C4-2B (cell line): ENCODE data around the gene CACNA2D1.

Experiments
- H3K27ac ChIP-seq: fragments of 450-650 bp; 2 replicates; pipeline ENCODE4 v1.5.1; 2017
- ZFX ChIP-seq: fragments of 450-650 bp; IDR thresholded peaks from 2 replicates; pipeline ENCODE4 v1.6.1; 2017
- TF ChIP-seq, protein P1 (sequence below): fragments of 450-650 bp; conservative IDR thresholded peaks from 2 replicates; pipeline ENCODE4 v1.5.1; 2017; ENCODE audit warnings: mild to moderate bottlenecking

Gene CACNA2D1

DNA sequence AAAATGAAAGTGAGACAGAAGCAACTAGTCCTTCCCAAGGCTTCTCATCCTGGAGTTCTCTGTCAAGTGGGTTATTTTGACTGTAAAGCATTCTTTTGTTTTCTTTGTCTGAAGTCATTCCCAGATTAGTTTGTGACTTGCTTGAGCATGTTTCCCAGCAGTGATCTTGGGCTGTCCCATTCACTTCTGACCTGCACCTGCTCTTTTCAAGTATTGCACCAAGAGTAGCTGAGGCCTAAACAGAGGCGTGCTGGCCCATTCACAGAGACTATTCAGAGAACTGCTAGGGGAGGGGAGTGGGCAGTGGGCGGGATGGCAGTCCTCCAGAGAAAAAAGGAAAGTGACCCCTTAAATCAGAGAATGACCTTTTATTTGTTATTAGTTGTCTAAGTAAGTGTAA, 61.3 kb downstream of the CACNA2D1 start:
- H3K27ac ChIP-seq, result no peak overlapping the region
- TF ChIP-seq, protein P1, sequence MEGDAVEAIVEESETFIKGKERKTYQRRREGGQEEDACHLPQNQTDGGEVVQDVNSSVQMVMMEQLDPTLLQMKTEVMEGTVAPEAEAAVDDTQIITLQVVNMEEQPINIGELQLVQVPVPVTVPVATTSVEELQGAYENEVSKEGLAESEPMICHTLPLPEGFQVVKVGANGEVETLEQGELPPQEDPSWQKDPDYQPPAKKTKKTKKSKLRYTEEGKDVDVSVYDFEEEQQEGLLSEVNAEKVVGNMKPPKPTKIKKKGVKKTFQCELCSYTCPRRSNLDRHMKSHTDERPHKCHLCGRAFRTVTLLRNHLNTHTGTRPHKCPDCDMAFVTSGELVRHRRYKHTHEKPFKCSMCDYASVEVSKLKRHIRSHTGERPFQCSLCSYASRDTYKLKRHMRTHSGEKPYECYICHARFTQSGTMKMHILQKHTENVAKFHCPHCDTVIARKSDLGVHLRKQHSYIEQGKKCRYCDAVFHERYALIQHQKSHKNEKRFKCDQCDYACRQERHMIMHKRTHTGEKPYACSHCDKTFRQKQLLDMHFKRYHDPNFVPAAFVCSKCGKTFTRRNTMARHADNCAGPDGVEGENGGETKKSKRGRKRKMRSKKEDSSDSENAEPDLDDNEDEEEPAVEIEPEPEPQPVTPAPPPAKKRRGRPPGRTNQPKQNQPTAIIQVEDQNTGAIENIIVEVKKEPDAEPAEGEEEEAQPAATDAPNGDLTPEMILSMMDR, result no peak
- no peak for TF ChIP-seq ZFX

DNA sequence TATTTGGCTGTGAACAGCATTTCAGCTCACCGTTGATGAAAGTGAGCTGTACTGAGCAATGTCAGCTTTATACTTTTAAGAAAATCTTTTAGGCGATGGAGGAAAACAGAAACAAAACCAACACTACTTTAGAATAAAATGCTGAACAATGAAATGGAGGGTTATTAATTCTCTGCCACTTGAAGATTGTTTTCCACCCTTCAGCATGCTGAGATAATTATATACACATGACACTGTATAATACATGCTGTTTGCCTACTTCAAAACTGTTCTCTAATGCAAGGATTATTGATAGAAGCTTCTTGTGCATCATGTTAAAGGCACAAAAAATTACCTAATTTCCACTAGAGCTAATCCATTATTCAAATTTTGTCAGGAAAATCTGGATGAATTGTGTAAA, 66.8 kb downstream of the CACNA2D1 start:
- no peak overlapping the region for H3K27ac ChIP-seq
- no peak for TF ChIP-seq ZFX
- TF ChIP-seq, protein P1, result no peak

DNA sequence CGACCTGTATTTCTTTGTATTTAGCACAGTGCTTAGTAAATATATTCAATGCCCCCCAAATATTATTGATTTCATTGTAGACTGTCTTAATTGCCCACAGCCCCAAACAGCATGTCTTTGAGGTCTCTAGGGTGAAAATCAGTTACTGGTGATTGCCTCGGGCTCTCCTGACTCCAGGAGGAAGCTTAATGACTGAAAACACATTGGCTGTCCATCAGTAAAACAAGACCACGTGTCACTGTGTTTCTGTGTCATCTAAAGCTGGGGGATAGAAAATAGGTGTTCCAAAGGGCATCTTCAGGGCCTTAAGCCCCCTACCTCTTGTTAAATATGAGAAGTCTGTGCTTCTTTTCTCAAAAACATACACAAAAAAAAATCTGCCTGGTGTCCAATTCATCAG, 67.9 kb downstream of the CACNA2D1 start:
- no peak overlapping the region for H3K27ac ChIP-seq
- no peak for TF ChIP-seq ZFX
- TF ChIP-seq, protein P1, result no peak

DNA sequence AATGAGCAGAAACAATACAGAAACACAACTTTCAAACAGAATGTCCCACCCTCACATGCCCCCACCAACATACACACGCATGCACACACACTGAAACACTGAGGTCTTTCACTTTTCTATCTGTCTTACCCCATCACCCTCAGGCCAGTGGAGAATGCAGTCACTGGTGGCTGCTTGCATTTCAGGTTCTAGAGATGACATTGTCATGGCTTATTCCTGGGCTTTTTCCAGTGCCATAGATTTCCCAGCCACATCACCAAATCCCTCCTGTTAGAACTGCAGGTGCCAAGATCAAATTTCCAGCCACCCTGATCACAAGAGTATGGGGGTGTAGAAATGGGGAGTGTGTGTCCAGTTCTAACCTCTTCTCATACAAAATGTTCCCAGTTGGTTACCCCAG, 68.4 kb downstream of the CACNA2D1 start:
- TF ChIP-seq, protein P1, result no peak
- TF ChIP-seq ZFX, result no peak
- no peak overlapping the region for H3K27ac ChIP-seq

DNA sequence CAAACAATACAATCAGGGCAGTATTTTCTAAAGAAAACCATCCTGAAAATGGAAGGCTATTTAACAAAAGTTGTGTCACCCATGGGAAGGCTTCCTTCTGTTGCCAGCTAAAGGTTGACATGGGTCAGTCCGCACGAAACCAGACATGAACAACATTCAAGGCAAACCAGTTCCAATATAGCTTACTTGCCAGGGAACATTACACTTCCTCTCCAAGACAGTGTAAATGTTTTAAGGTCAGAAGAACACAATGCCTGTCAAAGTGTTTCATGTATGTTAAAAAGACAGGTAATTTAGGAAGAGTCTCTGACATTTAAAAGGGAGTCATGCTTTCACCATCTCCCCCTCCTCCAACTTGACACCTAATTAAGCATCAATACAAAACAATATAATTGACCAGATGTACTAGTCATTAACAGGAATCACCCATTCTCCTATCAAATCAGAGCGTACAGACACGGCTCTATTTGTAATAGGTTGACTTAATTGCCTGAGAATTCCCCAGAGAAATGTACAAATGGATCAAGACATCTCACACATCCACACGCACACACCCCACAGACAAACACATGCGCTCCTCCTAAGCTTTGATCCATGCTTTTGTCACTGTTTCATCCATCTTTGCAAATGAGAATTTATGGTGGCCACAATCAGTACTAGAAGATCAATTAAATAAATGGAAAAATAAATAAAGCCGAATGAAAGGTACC, 69.5 kb downstream of the CACNA2D1 start:
- no peak overlapping the region for H3K27ac ChIP-seq
- no peak for TF ChIP-seq ZFX
- TF ChIP-seq, protein P1, result no peak

DNA sequence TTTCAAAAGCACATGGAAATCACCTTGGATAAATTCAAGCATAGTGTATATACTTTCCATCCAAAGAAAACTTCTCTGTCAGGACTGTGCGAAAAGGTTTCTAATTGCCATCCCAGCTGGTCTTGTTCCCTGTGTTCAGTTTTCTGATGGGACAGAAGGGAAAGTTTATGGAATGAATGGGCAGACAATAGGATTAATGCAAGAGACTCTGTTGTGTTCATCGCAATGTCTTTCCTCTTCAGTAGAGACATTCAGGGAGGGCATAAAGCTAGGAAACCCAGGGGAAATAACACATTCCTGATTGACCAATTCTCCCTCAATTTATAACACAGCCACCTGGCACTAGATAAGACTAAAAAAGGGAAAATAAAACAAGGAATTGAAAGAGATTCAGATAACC, 78.9 kb downstream of the CACNA2D1 start:
- TF ChIP-seq, protein P1, result no peak
- TF ChIP-seq ZFX, result no peak
- H3K27ac ChIP-seq, result no peak overlapping the region

DNA sequence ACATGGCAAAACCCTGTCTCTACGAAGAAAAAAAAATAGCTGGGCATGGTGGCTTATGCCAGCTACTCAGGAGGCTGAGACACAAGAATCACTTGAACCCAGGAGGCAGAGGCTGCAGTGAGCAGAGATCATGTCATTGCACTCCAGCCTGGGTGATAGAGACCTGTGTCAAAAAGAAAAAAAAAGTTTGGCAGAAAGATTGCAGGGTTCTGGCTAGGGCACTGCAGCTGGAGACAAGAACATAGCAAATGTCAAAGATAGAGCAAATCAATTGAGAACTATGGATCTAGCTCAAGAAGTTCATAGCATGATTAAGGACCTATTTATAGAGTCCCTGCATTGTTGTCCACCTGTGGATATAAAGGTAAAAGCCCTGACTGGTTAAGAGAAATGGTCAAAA, 79.5 kb downstream of the CACNA2D1 start:
- no peak overlapping the region for H3K27ac ChIP-seq
- TF ChIP-seq, protein P1, result no peak
- no peak for TF ChIP-seq ZFX
